Measurements from ENCODE around the gene TPX2.

- TF ChIP-seq CTCF (IDR thresholded peaks at IDR 0.05) = no peak
- TF ChIP-seq, protein P1, sequence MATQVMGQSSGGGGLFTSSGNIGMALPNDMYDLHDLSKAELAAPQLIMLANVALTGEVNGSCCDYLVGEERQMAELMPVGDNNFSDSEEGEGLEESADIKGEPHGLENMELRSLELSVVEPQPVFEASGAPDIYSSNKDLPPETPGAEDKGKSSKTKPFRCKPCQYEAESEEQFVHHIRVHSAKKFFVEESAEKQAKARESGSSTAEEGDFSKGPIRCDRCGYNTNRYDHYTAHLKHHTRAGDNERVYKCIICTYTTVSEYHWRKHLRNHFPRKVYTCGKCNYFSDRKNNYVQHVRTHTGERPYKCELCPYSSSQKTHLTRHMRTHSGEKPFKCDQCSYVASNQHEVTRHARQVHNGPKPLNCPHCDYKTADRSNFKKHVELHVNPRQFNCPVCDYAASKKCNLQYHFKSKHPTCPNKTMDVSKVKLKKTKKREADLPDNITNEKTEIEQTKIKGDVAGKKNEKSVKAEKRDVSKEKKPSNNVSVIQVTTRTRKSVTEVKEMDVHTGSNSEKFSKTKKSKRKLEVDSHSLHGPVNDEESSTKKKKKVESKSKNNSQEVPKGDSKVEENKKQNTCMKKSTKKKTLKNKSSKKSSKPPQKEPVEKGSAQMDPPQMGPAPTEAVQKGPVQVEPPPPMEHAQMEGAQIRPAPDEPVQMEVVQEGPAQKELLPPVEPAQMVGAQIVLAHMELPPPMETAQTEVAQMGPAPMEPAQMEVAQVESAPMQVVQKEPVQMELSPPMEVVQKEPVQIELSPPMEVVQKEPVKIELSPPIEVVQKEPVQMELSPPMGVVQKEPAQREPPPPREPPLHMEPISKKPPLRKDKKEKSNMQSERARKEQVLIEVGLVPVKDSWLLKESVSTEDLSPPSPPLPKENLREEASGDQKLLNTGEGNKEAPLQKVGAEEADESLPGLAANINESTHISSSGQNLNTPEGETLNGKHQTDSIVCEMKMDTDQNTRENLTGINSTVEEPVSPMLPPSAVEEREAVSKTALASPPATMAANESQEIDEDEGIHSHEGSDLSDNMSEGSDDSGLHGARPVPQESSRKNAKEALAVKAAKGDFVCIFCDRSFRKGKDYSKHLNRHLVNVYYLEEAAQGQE (IDR thresholded peaks at IDR 0.05; ENCODE audit: insufficient read depth in 1 of 2, low read depth in 2 of 2, low read length in 1 of 2) = 0 out of 4 replicates have a peak, but pooled peaks of 1 of the 2 experiments have one; percentile 13
- TF ChIP-seq POLR2AphosphoS5 (IDR thresholded peaks at IDR 0.05; ENCODE audit: low read depth, low read length) = 0 out of 2 replicates have a peak, but pooled peaks have one; percentile 2
Measured at GRCh38 chr20:31815408-31816188, 76.5 kb downstream of the TPX2 start.

Data from Panc1 (cell line).